Pons (tissue), 1 donor: Measurements from ENCODE around the gene GASK1A.

Experiments used
- DNase-seq: peaks from one replicate; pipeline ENCODE4 v3.0.0-alpha.2; 2016; ENCODE audit warnings: low spot score

Gene GASK1A

GRCh38 chr3:42982645-42983412 lies 3.7 kb downstream of the GASK1A start:
- DNase-seq, result no peak

GRCh38 chr3:42983927-42984326 lies 4.8 kb downstream of the GASK1A start:
- DNase-seq, result no peak

GRCh38 chr3:42984701-42985100 lies 5.6 kb downstream of the GASK1A start:
- DNase-seq, result no peak

GRCh38 chr3:42988097-42988496 lies 9.0 kb downstream of the GASK1A start:
- DNase-seq, result no peak

- DNase-seq, result no peak
Measured at GRCh38 chr3:42988566-42988965, 9.5 kb downstream of the GASK1A start.

GRCh38 chr3:42991341-42992315 lies 12.5 kb downstream of the GASK1A start:
- DNase-seq, result peak; percentile 89

GRCh38 chr3:42994595-42994994 lies 15.5 kb downstream of the GASK1A start:
- no peak for DNase-seq

GRCh38 chr3:42996021-42996420 lies 16.9 kb downstream of the GASK1A start:
- DNase-seq, result no peak

GRCh38 chr3:42996633-42997075 lies 17.5 kb downstream of the GASK1A start:
- peak; percentile 58 for DNase-seq

- DNase-seq, result no peak
Measured at GRCh38 chr3:42999212-42999611, 20.1 kb downstream of the GASK1A start.

- DNase-seq, result no peak
Measured at GRCh38 chr3:42999632-43000031, 20.5 kb downstream of the GASK1A start.

GRCh38 chr3:43000387-43000786 lies 21.3 kb downstream of the GASK1A start:
- DNase-seq, result no peak

GRCh38 chr3:43001094-43001553 lies 22.0 kb downstream of the GASK1A start:
- DNase-seq, result peak; percentile 62

- no peak for DNase-seq
Measured at GRCh38 chr3:43001556-43002121, 22.5 kb downstream of the GASK1A start.

- DNase-seq, result no peak
Measured at GRCh38 chr3:43004282-43004681, 25.2 kb downstream of the GASK1A start.

- no peak for DNase-seq
Measured at GRCh38 chr3:43005253-43005652, 26.1 kb downstream of the GASK1A start.

- no peak for DNase-seq
Measured at GRCh38 chr3:43005981-43006380, 26.9 kb downstream of the GASK1A start.

- no peak for DNase-seq
Measured at GRCh38 chr3:43006825-43007224, 27.7 kb downstream of the GASK1A start.

GRCh38 chr3:43009547-43009946 lies 30.4 kb downstream of the GASK1A start:
- no peak for DNase-seq

- DNase-seq, result no peak
Measured at GRCh38 chr3:43010638-43011037, 31.5 kb downstream of the GASK1A start.

- no peak for DNase-seq
Measured at GRCh38 chr3:43011638-43012037, 32.5 kb downstream of the GASK1A start.

GRCh38 chr3:43012174-43012573 lies 33.1 kb downstream of the GASK1A start:
- DNase-seq, result no peak
